AML-193 (cell line): ENCODE measurements around the gene SLC34A3.
"Not testable (repeated sequence)": the region's sequence is repeated elsewhere in the genome, so short reads cannot be mapped to it uniquely, and the experiment has no call there.

Source experiments
- DNase-seq, 2 experiments: peaks; one replicate each; lab custom pipeline; 2025; lab: John Stamatoyannopoulos, UW

SLC34A3 gene

DNA sequence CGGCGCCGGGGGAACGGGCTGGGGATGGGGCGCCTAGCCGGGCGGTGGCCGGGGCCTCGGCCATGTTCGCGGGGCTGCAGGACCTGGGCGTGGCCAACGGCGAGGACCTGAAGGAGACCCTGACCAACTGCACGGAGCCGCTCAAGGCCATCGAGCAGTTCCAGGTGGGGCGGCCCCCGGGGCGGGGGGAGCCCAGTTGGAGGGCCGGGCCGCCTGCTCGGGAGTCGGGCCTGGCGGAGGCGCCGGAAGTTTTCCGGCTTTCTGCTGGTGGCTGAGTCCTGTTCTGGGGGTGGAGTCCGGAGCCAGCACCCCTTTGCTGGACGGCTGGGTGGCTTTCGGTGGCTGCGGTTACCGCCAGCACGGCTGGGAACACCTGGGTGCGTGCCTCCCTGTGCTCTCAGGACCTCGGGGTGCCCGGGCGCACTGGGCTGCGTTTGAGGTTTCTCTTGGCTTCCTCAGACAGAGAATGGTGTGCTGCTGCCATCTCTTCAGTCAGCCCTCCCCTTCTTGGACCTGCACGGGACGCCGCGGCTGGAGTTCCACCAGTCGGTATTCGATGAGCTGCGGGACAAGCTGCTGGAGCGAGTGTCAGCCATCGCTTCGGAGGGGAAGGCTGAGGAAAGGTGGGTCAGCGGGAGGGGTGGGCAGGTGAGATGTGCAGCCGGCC is 24.9 kb downstream of the SLC34A3 start:
- DNase-seq: peak in 1 of 2 experiments; percentile 13

GRCh38 chr9:137256362-137256761 is 25.7 kb downstream of the SLC34A3 start:
- DNase-seq: no peak

DNA sequence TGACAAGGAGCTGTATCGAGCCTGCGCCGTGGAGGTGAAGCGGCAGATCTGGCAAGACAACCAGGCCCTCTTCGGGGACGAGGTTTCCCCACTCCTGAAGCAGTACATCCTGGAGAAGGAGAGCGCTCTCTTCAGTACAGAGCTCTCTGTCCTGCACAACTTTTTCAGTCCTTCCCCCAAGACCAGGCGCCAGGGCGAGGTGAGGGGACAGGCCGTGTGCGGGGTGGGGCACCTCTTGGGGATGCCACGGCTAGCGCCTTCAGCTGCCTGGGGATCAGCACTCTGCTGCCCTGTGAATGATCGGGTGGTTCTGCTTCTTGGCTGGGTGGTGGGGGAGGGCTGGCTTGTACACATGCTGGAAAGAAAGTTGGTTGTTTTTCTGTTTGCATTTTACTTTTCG is 26.2 kb downstream of the SLC34A3 start:
- DNase-seq: no peak

- not testable (repeated sequence) for DNase-seq
Observed at GRCh38 chr9:137262173-137262908, 31.6 kb downstream of the SLC34A3 start.

GRCh38 chr9:137262909-137263285 is 32.2 kb downstream of the SLC34A3 start:
- DNase-seq: no peak

GRCh38 chr9:137263506-137263905 is 32.8 kb downstream of the SLC34A3 start:
- no peak for DNase-seq

GRCh38 chr9:137264067-137264466 is 33.4 kb downstream of the SLC34A3 start:
- no peak for DNase-seq

GRCh38 chr9:137265496-137266161 is 34.9 kb downstream of the SLC34A3 start:
- no peak for DNase-seq

DNA sequence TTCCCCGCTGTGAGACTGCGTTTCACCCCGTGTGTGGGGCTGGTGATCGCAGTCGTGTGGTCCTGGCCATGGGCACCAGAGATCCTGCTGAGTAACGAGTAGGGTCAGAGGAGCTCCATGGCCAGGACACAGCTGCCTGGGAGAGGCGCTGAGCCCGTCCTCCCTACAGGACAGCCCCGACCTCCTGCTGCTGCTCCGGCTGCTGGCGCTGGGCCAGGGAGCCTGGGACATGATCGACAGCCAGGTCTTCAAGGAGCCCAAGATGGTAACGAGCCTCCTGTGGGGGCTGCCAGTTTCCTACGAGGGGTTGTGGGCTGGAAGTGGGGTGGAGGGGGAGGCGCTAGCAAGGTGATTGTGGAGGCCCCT is 35.4 kb downstream of the SLC34A3 start:
- DNase-seq: no peak

DNA sequence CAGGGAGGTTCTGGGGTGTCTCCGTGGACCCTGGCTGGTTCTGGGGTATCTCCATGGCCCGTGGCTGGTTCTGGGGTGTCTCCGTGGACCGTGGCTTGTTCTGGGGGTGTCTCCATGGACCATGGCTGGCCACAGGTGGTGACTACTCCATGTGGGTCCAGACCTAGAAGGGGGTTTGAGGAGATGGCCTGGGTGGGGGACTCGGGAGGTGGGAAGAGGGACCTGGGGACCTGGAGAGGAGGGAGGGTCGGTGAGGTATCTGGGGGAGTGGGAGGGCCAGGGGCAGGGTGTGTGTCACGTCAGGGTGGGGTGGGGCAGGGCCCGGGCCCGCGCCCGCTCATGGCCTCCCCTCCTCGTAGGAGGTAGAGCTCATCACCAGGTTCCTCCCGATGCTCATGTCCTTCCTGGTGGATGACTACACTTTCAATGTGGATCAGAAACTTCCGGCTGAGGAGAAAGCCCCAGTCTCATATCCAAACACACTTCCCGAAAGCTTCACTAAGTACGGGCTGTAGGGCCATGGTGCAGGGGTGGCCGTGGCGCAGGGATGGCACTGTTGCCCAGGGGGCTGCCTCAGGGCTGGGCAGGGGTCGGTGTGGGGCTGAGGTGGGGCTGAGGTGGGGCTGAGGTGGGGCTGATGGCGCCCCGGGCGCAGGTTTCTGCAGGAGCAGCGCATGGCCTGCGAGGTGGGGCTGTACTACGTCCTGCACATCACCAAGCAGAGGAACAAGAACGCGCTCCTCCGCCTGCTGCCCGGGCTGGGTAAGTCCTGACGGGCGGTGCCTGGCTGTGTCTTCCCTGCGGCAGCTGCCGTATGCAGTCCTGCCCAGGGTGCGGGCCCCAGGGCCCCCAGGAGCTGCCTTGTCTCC is 36.1 kb downstream of the SLC34A3 start:
- no peak for DNase-seq

GRCh38 chr9:137267933-137268355 is 37.2 kb downstream of the SLC34A3 start:
- no peak for DNase-seq

GRCh38 chr9:137268538-137269201 is 38.0 kb downstream of the SLC34A3 start:
- no peak for DNase-seq

GRCh38 chr9:137269231-137269772 is 38.6 kb downstream of the SLC34A3 start:
- no peak for DNase-seq

DNA sequence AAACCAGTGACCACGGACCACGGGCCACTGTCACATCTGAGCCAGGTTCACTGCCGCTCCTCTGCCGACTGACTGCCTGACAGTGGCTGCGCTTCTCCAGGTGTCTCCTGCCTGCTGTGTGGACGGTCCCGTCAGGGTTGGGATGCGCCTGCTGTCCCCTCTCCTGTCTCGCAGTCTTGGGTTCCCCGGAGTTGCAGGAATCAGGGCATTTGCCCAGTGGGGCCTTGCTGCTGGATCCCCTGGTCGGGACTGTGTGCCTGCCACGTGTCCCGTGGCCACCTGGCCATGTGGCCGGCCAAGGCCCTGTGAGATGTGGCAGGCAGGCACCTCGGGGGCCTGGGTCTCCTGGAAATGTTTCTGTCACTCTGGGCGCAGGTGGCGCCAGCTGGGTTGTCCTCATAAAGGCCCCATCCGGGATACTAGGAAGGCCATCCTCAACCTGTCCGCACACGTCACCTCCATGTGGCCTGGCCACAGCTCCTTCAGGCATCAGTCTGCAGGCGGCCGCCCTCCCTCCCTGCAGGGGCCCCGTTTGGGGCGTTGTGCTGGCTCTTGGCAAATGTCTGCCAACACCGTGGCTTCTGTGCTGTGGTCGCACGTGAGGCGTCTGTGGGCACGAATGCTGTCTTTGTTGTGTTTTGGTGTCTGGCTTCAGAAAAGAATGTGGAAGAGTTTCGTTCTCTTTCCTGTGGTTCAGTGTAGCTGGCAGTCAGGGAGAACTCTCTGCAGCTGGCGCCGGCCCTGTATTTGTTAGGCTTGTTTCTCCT is 40.4 kb downstream of the SLC34A3 start:
- no peak for DNase-seq

GRCh38 chr9:137271696-137272076 is 41.0 kb downstream of the SLC34A3 start:
- DNase-seq: no peak

- no peak for DNase-seq
Observed at GRCh38 chr9:137272241-137273094, 41.8 kb downstream of the SLC34A3 start.

DNA sequence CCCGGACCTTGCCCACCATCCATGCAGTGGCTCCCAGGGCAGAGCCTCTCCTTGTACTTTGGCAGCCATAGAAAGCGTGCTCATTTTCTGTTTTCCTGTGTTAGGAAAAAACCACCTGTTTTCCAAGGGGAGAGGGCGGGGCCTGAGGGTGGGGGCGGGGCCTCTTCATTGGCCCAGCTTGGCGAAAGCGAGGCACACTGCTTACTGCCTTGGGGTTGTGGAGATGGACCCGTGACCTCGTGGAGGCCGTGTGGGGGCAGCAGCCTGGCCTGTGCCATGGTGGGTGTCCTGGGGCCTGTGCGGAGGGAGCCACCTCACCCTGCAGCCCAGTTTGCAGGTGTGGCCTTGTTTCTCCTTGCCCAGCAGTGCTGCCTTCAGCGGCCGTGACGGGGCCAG is 42.4 kb downstream of the SLC34A3 start:
- DNase-seq: no peak

DNA sequence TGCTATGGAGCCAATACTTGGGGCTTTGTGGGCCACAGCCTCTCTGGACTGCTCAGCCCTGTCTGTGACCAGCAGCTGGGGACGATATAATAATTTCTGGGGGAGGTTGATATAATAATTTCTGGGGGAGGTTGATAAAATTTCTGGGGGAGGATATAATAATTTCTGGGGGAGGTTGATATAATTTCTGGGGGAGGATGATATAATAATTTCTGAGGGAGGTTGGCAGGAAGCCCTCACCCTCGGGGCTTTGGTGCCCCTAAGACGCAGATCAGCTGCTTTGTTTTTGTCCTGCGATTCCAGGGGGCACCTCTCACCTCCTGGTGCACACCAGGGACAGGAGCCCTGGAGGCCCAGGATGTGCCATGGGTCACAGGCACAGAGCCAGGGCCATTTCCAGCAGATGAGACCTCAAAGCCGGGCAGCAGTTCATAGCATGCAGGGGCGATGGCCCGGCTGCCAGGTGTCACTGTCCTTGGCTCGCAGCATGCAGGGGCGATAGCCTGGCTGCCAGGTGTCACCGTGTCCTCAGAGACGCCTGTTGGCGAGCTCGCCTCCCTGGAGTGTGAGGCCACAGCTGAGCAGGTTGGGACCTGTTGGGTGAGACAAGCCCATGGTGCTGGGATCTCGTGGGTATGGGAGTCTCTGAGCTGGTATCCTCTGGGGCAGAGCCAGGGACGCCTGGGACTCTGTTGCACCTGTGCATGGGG is 43.1 kb downstream of the SLC34A3 start:
- no peak for DNase-seq

DNA sequence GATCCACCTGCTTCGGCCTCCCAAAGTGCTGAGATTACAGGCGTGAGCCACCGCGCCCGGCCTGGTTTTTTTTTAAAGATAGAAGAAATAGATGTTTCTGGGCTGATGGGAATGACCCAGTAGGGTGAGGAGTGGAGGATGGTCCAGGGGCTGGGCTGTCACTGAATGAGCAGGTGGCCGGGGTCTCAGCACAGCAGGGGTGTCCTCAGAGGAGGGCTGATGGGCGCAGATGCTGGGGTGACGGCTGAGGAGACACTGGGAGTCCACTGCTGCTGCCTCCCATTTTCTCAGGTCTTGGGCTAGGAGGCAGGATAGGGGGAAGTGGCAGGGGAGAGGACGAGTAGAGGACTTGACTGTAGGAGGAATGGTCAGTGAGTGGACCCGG is 44.5 kb downstream of the SLC34A3 start:
- no peak for DNase-seq
